Measurements from ENCODE around the gene ASPHD2. TPM values are rescaled to one million over a fixed set of nuclear protein-coding genes. Genes with fewer than 3 reads are reported as not detected.

ASPHD2 gene
- total RNA-seq, 2 donors from 2014 or later: 1.6 to 2.6 TPM

DNA sequence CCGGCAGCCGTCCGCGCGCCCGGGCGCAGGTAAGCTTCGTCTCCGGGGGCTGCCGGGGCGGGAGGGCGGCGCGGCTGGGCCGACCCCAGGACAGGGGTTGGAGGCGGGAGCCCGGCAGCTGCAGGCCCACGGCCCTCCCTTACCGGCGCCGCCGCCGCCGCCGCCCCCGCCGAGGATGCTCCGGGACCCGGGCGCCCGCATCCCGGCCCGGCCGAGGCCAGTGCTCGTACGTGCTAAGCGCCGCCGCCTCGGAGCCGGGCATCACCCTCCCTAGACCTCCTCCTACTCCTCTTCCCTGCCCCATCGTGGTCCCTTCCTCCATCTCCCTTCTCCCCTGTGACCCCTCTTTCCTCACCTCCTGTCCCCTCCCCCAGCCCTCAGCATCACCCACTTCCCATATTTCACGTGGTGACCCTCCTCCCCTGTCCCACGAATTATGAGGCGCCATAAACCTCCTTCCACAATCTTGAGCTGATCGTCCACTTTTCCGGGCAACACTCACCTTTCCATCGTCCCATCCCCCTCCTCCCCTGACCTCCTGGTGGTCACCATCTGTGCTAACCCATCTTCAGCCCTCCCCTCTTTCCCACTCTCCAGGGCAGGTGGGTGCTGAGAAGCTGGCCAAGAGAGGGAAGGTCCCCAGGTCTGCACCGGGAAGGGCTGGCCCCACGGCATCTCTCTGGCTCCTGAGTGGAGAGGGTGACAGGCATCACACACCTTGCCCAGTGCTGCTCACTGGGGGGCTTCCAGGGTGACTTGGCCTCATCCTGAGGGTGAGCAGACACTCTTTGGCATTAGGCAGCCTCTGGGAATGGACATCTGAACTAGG is 612 bp downstream of the ASPHD2 start:
- H3K27ac ChIP-seq: no peak overlapping the region
- peaks cover 0 to 11% of the 10 kb centered on the region in 2 donors for H3K4me1 ChIP-seq (ENCODE audit: control insufficient read depth in 1 of 2, low read depth in 2 of 2)
- H3K36me3 ChIP-seq: no peaks in the 10 kb centered on the region
- TF ChIP-seq, protein P1, sequence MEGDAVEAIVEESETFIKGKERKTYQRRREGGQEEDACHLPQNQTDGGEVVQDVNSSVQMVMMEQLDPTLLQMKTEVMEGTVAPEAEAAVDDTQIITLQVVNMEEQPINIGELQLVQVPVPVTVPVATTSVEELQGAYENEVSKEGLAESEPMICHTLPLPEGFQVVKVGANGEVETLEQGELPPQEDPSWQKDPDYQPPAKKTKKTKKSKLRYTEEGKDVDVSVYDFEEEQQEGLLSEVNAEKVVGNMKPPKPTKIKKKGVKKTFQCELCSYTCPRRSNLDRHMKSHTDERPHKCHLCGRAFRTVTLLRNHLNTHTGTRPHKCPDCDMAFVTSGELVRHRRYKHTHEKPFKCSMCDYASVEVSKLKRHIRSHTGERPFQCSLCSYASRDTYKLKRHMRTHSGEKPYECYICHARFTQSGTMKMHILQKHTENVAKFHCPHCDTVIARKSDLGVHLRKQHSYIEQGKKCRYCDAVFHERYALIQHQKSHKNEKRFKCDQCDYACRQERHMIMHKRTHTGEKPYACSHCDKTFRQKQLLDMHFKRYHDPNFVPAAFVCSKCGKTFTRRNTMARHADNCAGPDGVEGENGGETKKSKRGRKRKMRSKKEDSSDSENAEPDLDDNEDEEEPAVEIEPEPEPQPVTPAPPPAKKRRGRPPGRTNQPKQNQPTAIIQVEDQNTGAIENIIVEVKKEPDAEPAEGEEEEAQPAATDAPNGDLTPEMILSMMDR (IDR thresholded peaks at IDR 0.05): no peak
- H3K4me3 ChIP-seq: peak overlapping the region; percentile 65
- DNase-seq (ENCODE audit: low spot score) (no peak), ATAC-seq (ENCODE audit: insufficient number of reproducible peaks, low FRiP score, low read depth) (no peak)
- no peaks in the 10 kb centered on the region for H3K9me3 ChIP-seq
- H3K27me3 ChIP-seq (replicated peaks; ENCODE audit: insufficient read depth): no peaks in the 10 kb centered on the region

DNA sequence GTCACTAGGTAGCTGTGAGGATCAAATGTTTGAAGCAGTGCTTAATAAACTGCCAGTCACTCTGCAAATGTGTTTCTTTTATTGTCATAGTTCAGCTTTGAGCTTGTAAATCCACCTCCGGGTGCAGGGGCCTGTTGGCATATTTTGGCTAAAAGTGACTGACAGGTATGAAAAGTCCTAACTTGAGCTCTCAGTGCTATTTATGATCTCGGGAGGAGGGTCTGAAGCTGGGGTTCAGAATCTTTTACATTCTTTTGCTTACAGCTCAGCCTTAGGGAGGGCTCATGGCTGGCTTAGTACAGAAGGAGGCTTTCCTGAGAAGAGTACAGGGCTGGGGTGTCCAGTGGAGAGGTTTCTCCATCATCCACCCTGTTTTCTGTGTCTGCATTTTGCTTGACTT is 1.5 kb downstream of the ASPHD2 start:
- Histone ChIP-seq H3K27me3 (replicated peaks; ENCODE audit: insufficient read depth) (no peaks in the 10 kb centered on the region), H3K27ac (no peak overlapping the region), H3K4me3 (no peak overlapping the region), H3K4me1 (ENCODE audit: control insufficient read depth in 1 of 2, low read depth in 2 of 2) (peaks cover 0 to 11% of the 10 kb centered on the region in 2 donors), H3K36me3 (no peaks in the 10 kb centered on the region), H3K9me3 (no peaks in the 10 kb centered on the region)
- ATAC-seq (ENCODE audit: insufficient number of reproducible peaks, low FRiP score, low read depth): no peak
- DNase-seq (ENCODE audit: low spot score): no peak
- TF ChIP-seq, protein P1 (IDR thresholded peaks at IDR 0.05): no peak

DNA sequence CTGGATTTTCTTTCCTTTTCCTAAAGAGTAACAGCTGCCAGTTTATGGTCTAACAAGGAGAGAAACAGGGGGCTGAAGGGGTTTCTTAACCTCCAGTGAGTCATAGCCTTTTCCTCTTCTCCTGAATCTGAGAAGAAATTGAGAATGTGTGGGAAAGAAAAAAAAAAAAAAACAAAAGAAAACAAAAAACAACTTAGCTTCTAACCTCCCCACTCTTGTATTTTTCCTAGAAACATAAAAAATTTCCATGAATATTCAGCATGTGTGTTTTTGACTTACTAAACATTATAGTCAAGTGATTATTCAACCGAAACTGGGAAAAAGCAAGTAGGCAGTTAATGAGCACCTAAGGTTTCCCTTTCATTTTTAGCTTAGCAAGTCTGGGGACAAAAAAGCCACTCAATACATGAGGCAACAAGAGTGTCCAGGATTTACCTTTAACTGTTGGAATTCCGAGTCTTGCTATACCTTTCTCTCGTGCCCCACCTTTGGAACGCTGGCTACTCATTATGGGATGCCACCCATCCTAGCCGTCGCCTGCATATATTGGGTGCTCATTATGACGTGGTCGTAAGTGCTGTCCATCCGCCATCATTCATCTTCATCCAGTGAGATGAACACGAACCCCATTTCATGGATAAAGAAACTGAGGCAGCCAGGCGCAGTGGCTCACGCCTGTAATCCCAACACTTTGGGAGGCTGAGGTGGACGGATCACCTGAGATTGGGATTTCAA is 2.4 kb downstream of the ASPHD2 start:
- no peaks in the 10 kb centered on the region for H3K27me3 ChIP-seq (replicated peaks; ENCODE audit: insufficient read depth)
- H3K4me3 ChIP-seq: no peak overlapping the region
- H3K9me3 ChIP-seq: no peaks in the 10 kb centered on the region
- peaks cover 0 to 11% of the 10 kb centered on the region in 2 donors for H3K4me1 ChIP-seq (ENCODE audit: control insufficient read depth in 1 of 2, low read depth in 2 of 2)
- no peak overlapping the region for H3K27ac ChIP-seq
- no peak for ATAC-seq (ENCODE audit: insufficient number of reproducible peaks, low FRiP score, low read depth)
- no peaks in the 10 kb centered on the region for H3K36me3 ChIP-seq
- no peak for DNase-seq (ENCODE audit: low spot score)
- TF ChIP-seq, protein P1 (IDR thresholded peaks at IDR 0.05): no peak

DNA sequence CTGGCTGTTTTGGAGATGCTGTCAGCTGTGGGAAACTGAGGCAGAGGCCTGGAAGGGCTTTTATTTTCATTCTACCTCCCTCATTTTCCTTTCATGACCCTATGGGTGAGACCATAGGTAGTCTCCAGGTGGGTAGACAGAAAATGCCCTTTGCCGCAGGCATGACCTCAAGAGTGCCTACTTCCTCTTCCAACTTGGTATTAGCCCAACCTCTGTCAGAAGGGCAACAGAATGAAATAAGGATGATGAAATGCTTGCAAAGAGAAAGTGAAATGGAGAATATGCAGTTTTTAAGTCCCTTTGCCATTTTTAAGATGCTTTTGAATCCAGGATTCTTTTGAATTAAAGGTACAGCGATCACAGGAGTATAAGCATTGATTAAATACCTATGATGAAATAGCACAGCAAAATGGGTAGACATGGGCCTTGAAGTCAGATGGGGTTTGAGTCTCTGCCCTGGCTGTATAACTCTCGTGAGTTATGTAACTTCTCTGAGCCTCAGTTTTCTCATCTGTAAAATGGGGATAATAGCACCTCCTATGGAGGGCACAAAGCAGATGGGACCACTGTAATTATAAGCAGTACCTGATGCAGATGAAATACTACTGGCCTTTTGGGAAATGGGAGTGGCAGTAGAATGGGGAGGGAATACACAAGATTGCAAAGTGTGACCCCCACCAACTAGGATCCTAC is 3.7 kb downstream of the ASPHD2 start:
- TF ChIP-seq, protein P1 (IDR thresholded peaks at IDR 0.05): no peak
- no peaks in the 10 kb centered on the region for H3K36me3 ChIP-seq
- no peak overlapping the region for H3K27ac ChIP-seq
- no peak overlapping the region for H3K4me3 ChIP-seq
- ATAC-seq (ENCODE audit: insufficient number of reproducible peaks, low FRiP score, low read depth) (no peak), DNase-seq (ENCODE audit: low spot score) (no peak)
- no peaks in the 10 kb centered on the region for H3K27me3 ChIP-seq (replicated peaks; ENCODE audit: insufficient read depth)
- peaks cover 0 to 11% of the 10 kb centered on the region in 2 donors for H3K4me1 ChIP-seq (ENCODE audit: control insufficient read depth in 1 of 2, low read depth in 2 of 2)
- H3K9me3 ChIP-seq: no peaks in the 10 kb centered on the region

DNA sequence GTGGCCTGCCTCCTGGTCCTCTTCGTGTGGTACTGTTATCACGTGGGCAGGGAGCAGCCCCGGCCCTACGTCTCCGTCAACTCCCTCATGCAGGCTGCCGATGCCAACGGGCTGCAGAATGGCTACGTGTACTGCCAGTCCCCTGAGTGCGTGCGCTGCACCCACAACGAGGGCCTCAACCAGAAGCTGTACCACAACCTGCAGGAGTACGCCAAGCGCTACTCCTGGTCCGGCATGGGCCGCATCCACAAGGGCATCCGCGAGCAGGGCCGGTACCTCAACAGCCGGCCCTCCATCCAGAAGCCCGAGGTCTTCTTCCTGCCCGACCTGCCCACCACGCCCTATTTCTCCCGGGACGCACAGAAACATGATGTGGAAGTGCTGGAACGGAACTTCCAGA is 4.7 kb downstream of the ASPHD2 start:
- Histone ChIP-seq H3K4me1 (ENCODE audit: control insufficient read depth in 1 of 2, low read depth in 2 of 2) (peaks cover 0 to 6% of the 10 kb centered on the region in 2 donors), H3K27ac (no peak overlapping the region), H3K4me3 (no peak overlapping the region), H3K9me3 (no peaks in the 10 kb centered on the region), H3K36me3 (no peaks in the 10 kb centered on the region), H3K27me3 (replicated peaks; ENCODE audit: insufficient read depth) (no peaks in the 10 kb centered on the region)
- ATAC-seq (ENCODE audit: insufficient number of reproducible peaks, low FRiP score, low read depth) (no peak), DNase-seq (ENCODE audit: low spot score) (no peak)
- TF ChIP-seq, protein P1 (IDR thresholded peaks at IDR 0.05): no peak
